ENCODE results near the gene PLXNA2.

PLXNA2 gene

DNA sequence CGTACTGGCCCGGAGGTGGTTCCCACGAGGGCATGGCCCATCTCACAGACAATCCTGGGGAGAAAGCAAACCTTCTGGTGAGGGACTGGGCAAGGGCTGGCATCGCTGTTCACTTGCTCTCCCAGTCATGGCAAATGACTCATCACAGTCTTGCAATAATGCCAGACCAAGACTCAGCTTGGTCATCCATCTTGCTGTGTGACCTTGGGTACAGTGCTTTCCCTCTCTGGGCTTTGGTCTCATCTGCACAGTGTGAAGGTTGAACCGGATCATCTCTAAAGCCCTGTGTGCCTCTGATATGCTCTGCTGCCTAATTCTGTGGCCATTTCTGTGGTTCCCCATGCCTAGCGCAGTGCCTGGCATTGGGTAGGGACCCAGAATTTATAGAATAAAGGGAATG, 189.7 kb downstream of the PLXNA2 start:
- H3K27ac ChIP-seq (ENCODE audit: poor library complexity, severe bottlenecking): no peak overlapping the region
- no peak overlapping the region for H3K4me3 ChIP-seq (ENCODE audit: severe bottlenecking)
- H3K4me1 ChIP-seq (ENCODE audit: insufficient read depth, poor library complexity, severe bottlenecking): no peaks in the 10 kb centered on the region

DNA sequence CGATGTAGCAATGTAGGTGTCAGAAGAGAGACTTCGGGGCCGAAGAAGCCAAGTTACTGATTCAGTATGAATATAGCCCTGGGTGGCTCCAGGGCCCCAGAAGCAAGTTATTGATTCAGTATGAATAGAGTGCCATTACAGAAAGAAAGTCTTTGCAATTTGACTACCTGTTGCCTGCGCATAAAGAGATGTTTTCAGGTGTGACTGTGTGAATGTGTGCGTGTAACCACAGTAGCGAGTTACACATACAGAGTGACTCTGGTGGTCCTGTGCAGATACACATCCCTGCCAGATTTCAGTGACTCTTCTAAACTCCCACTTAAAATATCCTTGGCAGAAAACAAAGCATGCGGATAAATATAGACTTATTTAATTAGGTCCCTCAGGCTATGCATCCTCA, 190.5 kb downstream of the PLXNA2 start:
- Histone ChIP-seq H3K36me3 (ENCODE audit: low read depth) (peaks cover 12% of the 10 kb centered on the region), H3K27me3 (ENCODE audit: insufficient read depth, poor library complexity, severe bottlenecking) (no peaks in the 10 kb centered on the region), H3K9me3 (ENCODE audit: severe bottlenecking) (no peaks in the 10 kb centered on the region), H3K4me3 (ENCODE audit: severe bottlenecking) (no peak overlapping the region), H3K27ac (ENCODE audit: poor library complexity, severe bottlenecking) (no peak overlapping the region), H3K4me1 (ENCODE audit: insufficient read depth, poor library complexity, severe bottlenecking) (no peaks in the 10 kb centered on the region)
- ATAC-seq (ENCODE audit: low read depth) (no peak), DNase-seq (ENCODE audit: low spot score) (no peak)
- TF ChIP-seq, protein P1, sequence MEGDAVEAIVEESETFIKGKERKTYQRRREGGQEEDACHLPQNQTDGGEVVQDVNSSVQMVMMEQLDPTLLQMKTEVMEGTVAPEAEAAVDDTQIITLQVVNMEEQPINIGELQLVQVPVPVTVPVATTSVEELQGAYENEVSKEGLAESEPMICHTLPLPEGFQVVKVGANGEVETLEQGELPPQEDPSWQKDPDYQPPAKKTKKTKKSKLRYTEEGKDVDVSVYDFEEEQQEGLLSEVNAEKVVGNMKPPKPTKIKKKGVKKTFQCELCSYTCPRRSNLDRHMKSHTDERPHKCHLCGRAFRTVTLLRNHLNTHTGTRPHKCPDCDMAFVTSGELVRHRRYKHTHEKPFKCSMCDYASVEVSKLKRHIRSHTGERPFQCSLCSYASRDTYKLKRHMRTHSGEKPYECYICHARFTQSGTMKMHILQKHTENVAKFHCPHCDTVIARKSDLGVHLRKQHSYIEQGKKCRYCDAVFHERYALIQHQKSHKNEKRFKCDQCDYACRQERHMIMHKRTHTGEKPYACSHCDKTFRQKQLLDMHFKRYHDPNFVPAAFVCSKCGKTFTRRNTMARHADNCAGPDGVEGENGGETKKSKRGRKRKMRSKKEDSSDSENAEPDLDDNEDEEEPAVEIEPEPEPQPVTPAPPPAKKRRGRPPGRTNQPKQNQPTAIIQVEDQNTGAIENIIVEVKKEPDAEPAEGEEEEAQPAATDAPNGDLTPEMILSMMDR (IDR thresholded peaks at IDR 0.05; ENCODE audit: poor library complexity, severe bottlenecking): no peak

More for the DNA sequence above, 189.7 kb downstream of the PLXNA2 start:
- ATAC-seq (ENCODE audit: low read depth) (no peak), DNase-seq (ENCODE audit: low spot score) (no peak)
- H3K27me3 ChIP-seq (ENCODE audit: insufficient read depth, poor library complexity, severe bottlenecking): no peaks in the 10 kb centered on the region
- TF ChIP-seq, protein P1 (IDR thresholded peaks at IDR 0.05; ENCODE audit: poor library complexity, severe bottlenecking): no peak
- H3K36me3 ChIP-seq (ENCODE audit: low read depth): peaks cover 12% of the 10 kb centered on the region
- H3K9me3 ChIP-seq (ENCODE audit: severe bottlenecking): no peaks in the 10 kb centered on the region

DNA sequence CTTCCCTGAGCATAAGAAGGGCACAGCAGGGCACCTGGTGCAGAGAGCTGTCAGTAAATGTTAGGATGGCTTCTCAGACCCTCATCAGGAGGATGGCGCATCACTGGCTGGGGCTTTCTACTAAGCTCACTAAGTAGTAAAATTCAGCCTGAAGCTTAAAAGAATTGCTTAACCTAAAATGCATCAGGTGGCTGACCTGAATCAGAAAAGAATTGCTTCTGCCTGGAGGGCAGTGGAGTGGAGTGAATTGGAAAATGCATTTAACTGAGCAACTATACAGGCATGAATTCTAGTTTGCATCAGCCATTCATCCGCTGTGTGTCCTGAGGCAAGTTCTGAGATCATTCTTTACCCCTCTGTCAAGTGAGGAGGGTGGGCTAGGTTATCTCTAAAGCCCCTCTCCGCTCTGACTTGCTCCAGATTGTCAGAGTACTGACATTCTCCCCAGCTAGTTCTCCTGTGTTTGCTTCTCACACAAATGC, 191.2 kb downstream of the PLXNA2 start:
- DNase-seq (ENCODE audit: low spot score): no peak
- Histone ChIP-seq H3K4me3 (ENCODE audit: severe bottlenecking) (no peak overlapping the region), H3K27ac (ENCODE audit: poor library complexity, severe bottlenecking) (no peak overlapping the region), H3K4me1 (ENCODE audit: insufficient read depth, poor library complexity, severe bottlenecking) (no peaks in the 10 kb centered on the region), H3K36me3 (ENCODE audit: low read depth) (peaks cover 12% of the 10 kb centered on the region), H3K9me3 (ENCODE audit: severe bottlenecking) (no peaks in the 10 kb centered on the region), H3K27me3 (ENCODE audit: insufficient read depth, poor library complexity, severe bottlenecking) (no peaks in the 10 kb centered on the region)
- no peak for ATAC-seq (ENCODE audit: low read depth)
- TF ChIP-seq, protein P1 (IDR thresholded peaks at IDR 0.05; ENCODE audit: poor library complexity, severe bottlenecking): no peak

DNA sequence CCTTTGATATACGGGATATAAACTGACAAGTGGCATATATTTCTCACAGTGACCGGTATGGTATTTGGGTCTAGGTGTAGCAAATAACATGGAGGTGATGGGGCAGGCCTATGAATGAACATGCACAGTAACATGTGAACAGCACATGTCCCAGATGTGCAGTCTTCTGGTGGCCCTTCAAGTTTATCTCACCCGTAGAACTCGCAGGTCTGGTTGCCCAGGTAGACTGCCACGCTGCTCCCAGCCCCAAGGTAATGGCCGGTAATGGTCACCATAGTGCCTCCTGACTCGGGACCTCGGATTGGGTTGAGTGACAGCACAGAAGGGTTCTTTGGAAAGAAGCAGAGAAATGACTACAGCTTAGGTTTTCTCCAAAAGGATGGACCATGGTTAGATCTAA, 192.0 kb downstream of the PLXNA2 start:
- no peaks in the 10 kb centered on the region for H3K4me1 ChIP-seq (ENCODE audit: insufficient read depth, poor library complexity, severe bottlenecking)
- H3K4me3 ChIP-seq (ENCODE audit: severe bottlenecking): no peak overlapping the region
- H3K36me3 ChIP-seq (ENCODE audit: low read depth): peaks cover 12% of the 10 kb centered on the region
- H3K9me3 ChIP-seq (ENCODE audit: severe bottlenecking): no peaks in the 10 kb centered on the region
- no peak overlapping the region for H3K27ac ChIP-seq (ENCODE audit: poor library complexity, severe bottlenecking)
- ATAC-seq (ENCODE audit: low read depth) (no peak), DNase-seq (ENCODE audit: low spot score) (no peak)
- no peaks in the 10 kb centered on the region for H3K27me3 ChIP-seq (ENCODE audit: insufficient read depth, poor library complexity, severe bottlenecking)
- TF ChIP-seq, protein P1 (IDR thresholded peaks at IDR 0.05; ENCODE audit: poor library complexity, severe bottlenecking): no peak

DNA sequence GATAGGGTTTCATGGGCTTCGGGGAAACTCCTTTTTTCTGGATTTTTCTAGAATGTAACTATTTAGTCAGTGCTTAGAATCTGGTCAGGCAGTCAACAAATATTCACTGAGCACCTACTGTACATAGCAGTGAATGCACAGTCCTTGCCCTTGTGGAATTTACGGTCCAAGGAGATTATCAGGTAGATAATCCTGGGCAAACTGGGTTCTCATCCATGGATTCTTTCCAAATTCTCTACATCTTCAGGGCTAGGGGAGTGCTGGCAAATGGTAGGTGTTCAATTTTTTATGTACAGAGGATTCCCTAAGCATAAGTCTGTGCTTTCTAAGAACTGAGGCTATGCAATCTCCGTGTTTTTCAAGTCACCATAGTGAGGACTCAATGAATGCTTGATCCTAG, 192.5 kb downstream of the PLXNA2 start:
- ATAC-seq (ENCODE audit: low read depth) (no peak), DNase-seq (ENCODE audit: low spot score) (no peak)
- H3K27me3 ChIP-seq (ENCODE audit: insufficient read depth, poor library complexity, severe bottlenecking): no peaks in the 10 kb centered on the region
- TF ChIP-seq, protein P1 (IDR thresholded peaks at IDR 0.05; ENCODE audit: poor library complexity, severe bottlenecking): no peak
- H3K9me3 ChIP-seq (ENCODE audit: severe bottlenecking): no peaks in the 10 kb centered on the region
- no peak overlapping the region for H3K27ac ChIP-seq (ENCODE audit: poor library complexity, severe bottlenecking)
- no peak overlapping the region for H3K4me3 ChIP-seq (ENCODE audit: severe bottlenecking)
- peaks cover 12% of the 10 kb centered on the region for H3K36me3 ChIP-seq (ENCODE audit: low read depth)
- no peaks in the 10 kb centered on the region for H3K4me1 ChIP-seq (ENCODE audit: insufficient read depth, poor library complexity, severe bottlenecking)
